HCT116 (cell line): ENCODE data around the gene DICER1. TPM values are rescaled to one million over a fixed set of nuclear protein-coding genes. Genes with fewer than 3 reads are reported as not detected.

Experiments
- ATAC-seq: fragments of 200-7000 bp; cut with Tn5 transposase; 2 replicates; pipeline ENCODE4 v1.9.1; 2020; ENCODE audit warnings: mild to moderate bottlenecking, moderate library complexity
- BruUV-seq: library from RNA; stranded (reverse); fragments of 400-500 nt; replicated peaks from 2 replicates; lab custom pipeline; 2021; lab: Mats Ljungman, UMichigan
- CTCF ChIA-PET: fragments of 300-600 bp; sonication (Branson Sonifier 250); formaldehyde crosslinking; loops from one replicate; lab custom pipeline; 2021; ENCODE audit warnings: antibody characterized with exemption; lab: Charles Lee
- POLR2A ChIA-PET: fragments of 300-600, 350-600 bp; sonication (Branson Sonifier 250); formaldehyde crosslinking; loops from one replicate; lab custom pipeline; 2021; ENCODE audit warnings: antibody characterized with exemption; lab: Charles Lee
- RAD21 ChIA-PET, 2 experiments: fragments of 300-600 bp; sonication (Branson Sonifier 250); formaldehyde crosslinking; loops; one replicate each; lab custom pipeline; 2023; ENCODE audit warnings: low total read pairs in 2 of 2; ENCODE audit not compliant: uncharacterized antibody in 2 of 2, unreplicated experiment in 2 of 2, low non-redundant PET in 1 of 2; lab: Charles Lee
- DNase-seq: peaks from one replicate; pipeline ENCODE4 v3.0.0-alpha.2; 2010; ENCODE audit warnings: low read depth, low spot score
- H2AFZ ChIP-seq: fragments of 200-600 bp; shearing (Covaris generic), sonication (generic); 2 replicates; pipeline ENCODE4 v1.6.1; 2017; ENCODE audit warnings: low read depth, mixed run types, mixed read lengths, antibody characterized with exemption, low read length; ENCODE audit not compliant: poor library complexity, severe bottlenecking
- H3K27ac ChIP-seq: 2 replicates; pipeline ENCODE4 v1.5.1; 2012; ENCODE audit warnings: low read depth, low read length
- H3K27me3 ChIP-seq: fragments of 200-600 bp; sonication (generic); 2 replicates; pipeline ENCODE4 v1.6.1; 2016; ENCODE audit warnings: mixed run types, low read length, mixed read lengths; ENCODE audit not compliant: insufficient read depth
- H3K36me3 ChIP-seq, 2 experiments: fragments of 200-500 bp in 1 of 2; fragments of 200-600 bp in 1 of 2; sonication (Bioruptor generic) in 1 of 2; sonication (generic) in 1 of 2; 2 replicates each; pipeline versions ENCODE4 v1.5.1 to v1.6.1; 2014 to 2016; ENCODE audit warnings: low read length in 2 of 2, inconsistent platforms in 1 of 2, mixed read lengths in 1 of 2, mixed run types in 1 of 2; ENCODE audit not compliant: insufficient read depth in 2 of 2, control insufficient read depth in 1 of 2
- H3K4me1 ChIP-seq, 2 experiments: fragments of 200-600 bp in 1 of 2; sonication (generic) in 1 of 2; 2 replicates each; pipeline versions ENCODE4 v1.5.1 to v1.6.1; 2012 to 2017; ENCODE audit warnings: low read length in 2 of 2, inconsistent platforms in 1 of 2, mild to moderate bottlenecking in 1 of 2, mixed read lengths in 1 of 2, mixed run types in 1 of 2, moderate library complexity in 1 of 2; ENCODE audit not compliant: insufficient read depth in 2 of 2, control insufficient read depth in 1 of 2
- H3K4me2 ChIP-seq: fragments of 200-600 bp; sonication (generic); 2 replicates; pipeline ENCODE4 v1.6.1; 2017; ENCODE audit warnings: mixed run types, low read length, mixed read lengths
- H3K4me3 ChIP-seq, 2 experiments: fragments of 200-600 bp in 1 of 2; sonication (generic) in 1 of 2; replicated peaks in 1 of 2; 2 replicates each; pipeline ENCODE4 v1.5.1; 2011 to 2016; ENCODE audit warnings: low read length in 2 of 2, control low read depth in 1 of 2, low read depth in 1 of 2, mild to moderate bottlenecking in 1 of 2, mixed read lengths in 1 of 2, mixed run types in 1 of 2
- H3K79me2 ChIP-seq: fragments of 200-600 bp; sonication (generic); 2 replicates; pipeline ENCODE4 v1.6.1; 2017; ENCODE audit warnings: mild to moderate bottlenecking, mixed run types, low read length, moderate library complexity, mixed read lengths; ENCODE audit not compliant: insufficient read depth
- H3K9ac ChIP-seq: fragments of 200-600 bp; sonication (generic); 2 replicates; pipeline ENCODE4 v1.6.1; 2016; ENCODE audit warnings: low read length, mixed read lengths
- H3K9me2 ChIP-seq: fragments of 200-600 bp; sonication (generic), shearing (Covaris generic); 2 replicates; pipeline ENCODE4 v1.6.1; 2017; ENCODE audit warnings: mixed run types, mild to moderate bottlenecking, moderate library complexity; ENCODE audit not compliant: insufficient read depth
- H3K9me3 ChIP-seq, 2 experiments: fragments of 200-500 bp in 1 of 2; fragments of 200-600 bp in 1 of 2; sonication (Bioruptor generic) in 1 of 2; sonication (generic) in 1 of 2; 2 replicates each; pipeline ENCODE4 v1.6.1; 2014 to 2017; ENCODE audit warnings: low read length in 2 of 2, mixed read lengths in 2 of 2, inconsistent platforms in 1 of 2, low read depth in 1 of 2, mild to moderate bottlenecking in 1 of 2, mixed run types in 1 of 2, moderate library complexity in 1 of 2; ENCODE audit not compliant: control insufficient read depth in 1 of 2, insufficient read depth in 1 of 2
- H4K20me1 ChIP-seq: fragments of 200-600 bp; sonication (generic), shearing (Covaris generic); 2 replicates; pipeline ENCODE4 v1.6.1; 2017; ENCODE audit warnings: mixed run types, mild to moderate bottlenecking, moderate library complexity; ENCODE audit not compliant: insufficient read depth
- ATF3 ChIP-seq: IDR thresholded peaks from 2 replicates; pipeline ENCODE4 v1.6.1; 2012
- CBX3 ChIP-seq: IDR thresholded peaks from 2 replicates; pipeline ENCODE4 v1.6.1; 2012; ENCODE audit warnings: low read depth
- CEBPB ChIP-seq: IDR thresholded peaks from 2 replicates; pipeline ENCODE4 v1.6.1; 2012; ENCODE audit warnings: low read depth
- ELF1 ChIP-seq: IDR thresholded peaks from 2 replicates; pipeline ENCODE4 v1.6.1; 2012; ENCODE audit warnings: low read depth, borderline replicate concordance
- EZH2phosphoT487 ChIP-seq: fragments of 200-600 bp; IDR thresholded peaks from 2 replicates; pipeline ENCODE4 v1.6.1; 2018; ENCODE audit warnings: antibody characterized with exemption, borderline replicate concordance
- FOSL1 ChIP-seq: IDR thresholded peaks from 2 replicates; pipeline ENCODE4 v1.6.1; 2012; ENCODE audit warnings: low read depth
- JUND ChIP-seq: IDR thresholded peaks from 2 replicates; pipeline ENCODE4 v1.6.1; 2012
- MAX ChIP-seq: IDR thresholded peaks from 2 replicates; pipeline ENCODE4 v1.6.1; 2012
- POLR2A ChIP-seq: IDR thresholded peaks from 2 replicates; pipeline ENCODE4 v1.7.0; 2011; ENCODE audit warnings: borderline replicate concordance; ENCODE audit not compliant: insufficient read depth, insufficient read length; ENCODE audit errors: extremely low read depth
- POLR2AphosphoS5 ChIP-seq: IDR thresholded peaks from 2 replicates; pipeline ENCODE4 v1.6.1; 2011; ENCODE audit warnings: mild to moderate bottlenecking, low read depth, low read length, moderate library complexity
- RAD21 ChIP-seq: IDR thresholded peaks from 2 replicates; pipeline ENCODE4 v1.6.1; 2012; ENCODE audit warnings: low read depth, mild to moderate bottlenecking
- SRF ChIP-seq: IDR thresholded peaks from 2 replicates; pipeline ENCODE4 v1.6.1; 2012; ENCODE audit warnings: low read depth
- TCF7L2 ChIP-seq: IDR thresholded peaks from 2 replicates; pipeline ENCODE4 v1.7.0; 2011; ENCODE audit warnings: borderline replicate concordance, inconsistent platforms; ENCODE audit not compliant: insufficient read depth, insufficient read length; ENCODE audit errors: extremely low read depth
- YY1 ChIP-seq: IDR thresholded peaks from 2 replicates; pipeline ENCODE4 v1.6.1; 2011; ENCODE audit warnings: low read length, low read depth, moderate library complexity, mild to moderate bottlenecking; ENCODE audit not compliant: insufficient replicate concordance; ENCODE audit errors: extremely low read depth
- ZBTB33 ChIP-seq: IDR thresholded peaks from 2 replicates; pipeline ENCODE4 v1.6.1; 2011; ENCODE audit warnings: mild to moderate bottlenecking, low read length, moderate library complexity; ENCODE audit not compliant: insufficient replicate concordance; ENCODE audit errors: extremely low read depth
- ZFX ChIP-seq: fragments of 450-650 bp; IDR thresholded peaks from 2 replicates; pipeline ENCODE4 v1.6.1; 2017
- ZNF274 ChIP-seq: fragments of 200-500 bp; sonication (Bioruptor generic); IDR thresholded peaks from 2 replicates; pipeline ENCODE4 v1.6.1; 2014; ENCODE audit warnings: mild to moderate bottlenecking, low read depth, low read length, inconsistent platforms
- intact Hi-C: fragments of 100-400 bp; cut with micrococcal nuclease; formaldehyde crosslinking; loops from 2 replicates; pipeline ENCODE4 v1.10.0; 2022
- total RNA-seq: library from RNA; stranded (reverse); gene quantifications from one replicate; pipeline ENCODE4 v1.2.1, GENCODE V29; 2021; ENCODE audit not compliant: unreplicated experiment

The DICER1 gene
- total RNA-seq, 1 experiment from 2014 or later = 38.6 TPM

- intact Hi-C loops = no loop called here
- Histone ChIP-seq H3K27me3 (no peaks in the 10 kb centered on the region), H3K27ac (no peak overlapping the region), H3K4me2 (no peak overlapping the region), H3K79me2 (no peaks in the 10 kb centered on the region), H3K4me3 (no peak overlapping the region), H2AFZ (no peak overlapping the region), H3K9ac (no peak overlapping the region), H4K20me1 (no peaks in the 10 kb centered on the region), H3K9me2 (no peaks in the 10 kb centered on the region), H3K4me1 (no peaks in the 10 kb centered on the region), H3K9me3 (peaks cover 7 to 10% of the 10 kb centered on the region in 2 experiments; a peak in 2 of 4 replicates), H3K36me3 (peaks cover 4 to 25% of the 10 kb centered on the region in 2 experiments)
- TF ChIP-seq POLR2AphosphoS5 (no peak), JUND (no peak), POLR2A (no peak), SRF (no peak), CBX3 (no peak), ZFX (no peak), FOSL1 (no peak), ZBTB33 (no peak), TCF7L2 (no peak)
- POLR2A ChIA-PET = no interaction called here
- RAD21 ChIA-PET = no interaction called here
- BruUV-seq = no TSS peak
- CTCF ChIA-PET = no interaction called here
- no peak for ATAC-seq
- DNase-seq = no peak
These were observed 49.2 kb upstream of the DICER1 start for GRCh38 chr14:95206534-95206933.

DNA sequence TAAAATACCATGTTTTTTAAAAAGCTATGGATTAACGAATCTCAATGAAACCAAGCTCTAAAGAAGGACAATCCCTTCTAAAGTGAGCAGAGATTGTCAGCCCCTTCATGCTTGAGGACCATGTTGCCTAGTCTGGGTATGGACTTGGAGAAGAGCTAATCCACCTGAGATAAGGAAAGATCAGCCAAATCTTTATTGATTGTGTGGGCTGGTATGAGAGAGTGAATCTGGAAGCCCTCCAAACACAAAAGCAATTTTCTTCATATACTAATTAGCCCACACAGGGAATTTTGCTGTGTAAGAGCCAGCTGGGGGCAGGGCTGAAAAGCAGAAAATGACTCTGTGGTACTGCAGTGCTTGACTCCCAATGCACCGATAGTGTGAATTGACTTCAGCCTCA, 47.4 kb upstream of the DICER1 start:
- no peak for ATAC-seq
- Histone ChIP-seq H3K27me3 (no peaks in the 10 kb centered on the region), H3K9me2 (no peaks in the 10 kb centered on the region), H3K27ac (no peak overlapping the region), H3K4me1 (no peaks in the 10 kb centered on the region), H2AFZ (no peak overlapping the region), H3K9me3 (peaks cover 7 to 10% of the 10 kb centered on the region in 2 experiments; a peak in 2 of 4 replicates), H4K20me1 (no peaks in the 10 kb centered on the region), H3K9ac (no peak overlapping the region), H3K79me2 (no peaks in the 10 kb centered on the region), H3K36me3 (peaks cover 4 to 25% of the 10 kb centered on the region in 2 experiments), H3K4me2 (no peak overlapping the region), H3K4me3 (no peak overlapping the region)
- intact Hi-C loops = no loop called here
- POLR2A ChIA-PET = no interaction called here
- RAD21 ChIA-PET = no interaction called here
- CTCF ChIA-PET = interaction anchor here (1.2 kb wide), 1 partner anchor 157 kb away, joined by 5 read pairs; no protein-coding TSS in a partner anchor
- DNase-seq = no peak
- BruUV-seq = no TSS peak
- TF ChIP-seq JUND = no peak
- no peak for TF ChIP-seq ZNF274
- TF ChIP-seq FOSL1 = no peak
- TF ChIP-seq TCF7L2 = no peak
- TF ChIP-seq EZH2phosphoT487 = no peak
- no peak for TF ChIP-seq CBX3
- no peak for TF ChIP-seq ZBTB33
- no peak for TF ChIP-seq ATF3
- no peak for TF ChIP-seq CEBPB
- no peak for TF ChIP-seq ELF1
- TF ChIP-seq RAD21 = no peak
- no peak for TF ChIP-seq MAX
- no peak for TF ChIP-seq ZFX
- TF ChIP-seq YY1 = no peak
